ENCODE results near the gene PDCL3.

Gene PDCL3

GRCh38 chr2:100541404-100541803, 21.4 kb upstream of the PDCL3 start:
- no peak for TF ChIP-seq CTCF (IDR thresholded peaks at IDR 0.05; ENCODE audit: extremely low read depth, missing control alignments)
- no peak for DNase-seq (ENCODE audit: low spot score)

- TF ChIP-seq CTCF (IDR thresholded peaks at IDR 0.05; ENCODE audit: extremely low read depth, missing control alignments), result no peak
- DNase-seq (ENCODE audit: low spot score), result no peak
These were observed 20.4 kb upstream of the PDCL3 start for GRCh38 chr2:100542418-100542817.

GRCh38 chr2:100544911-100545596, 17.7 kb upstream of the PDCL3 start:
- no peak for DNase-seq (ENCODE audit: low spot score)
- no peak for TF ChIP-seq CTCF (IDR thresholded peaks at IDR 0.05; ENCODE audit: extremely low read depth, missing control alignments)

- TF ChIP-seq CTCF (IDR thresholded peaks at IDR 0.05; ENCODE audit: extremely low read depth, missing control alignments), result no peak
- DNase-seq (ENCODE audit: low spot score), result no peak
These were observed 16.3 kb upstream of the PDCL3 start for GRCh38 chr2:100546469-100546868.

- no peak for DNase-seq (ENCODE audit: low spot score)
- no peak for TF ChIP-seq CTCF (IDR thresholded peaks at IDR 0.05; ENCODE audit: extremely low read depth, missing control alignments)
These were observed 14.0 kb upstream of the PDCL3 start for GRCh38 chr2:100548771-100549170.

- TF ChIP-seq CTCF (IDR thresholded peaks at IDR 0.05; ENCODE audit: extremely low read depth, missing control alignments), result no peak
- no peak for DNase-seq (ENCODE audit: low spot score)
These were observed 11.5 kb upstream of the PDCL3 start for GRCh38 chr2:100551303-100551702.

- TF ChIP-seq CTCF (IDR thresholded peaks at IDR 0.05; ENCODE audit: extremely low read depth, missing control alignments), result no peak
- DNase-seq (ENCODE audit: low spot score), result no peak
These were observed 7.9 kb upstream of the PDCL3 start for GRCh38 chr2:100554798-100555407.
